IPS-20b (cell line): ENCODE data around the gene REEP3.

Source experiments
- H3K27ac ChIP-seq: one replicate; pipeline ENCODE4 v1.5.1; 2013; ENCODE audit warnings: low read length
- H3K27me3 ChIP-seq: 2 replicates; pipeline ENCODE4 v1.6.1; 2013; ENCODE audit warnings: mild to moderate bottlenecking, low read length, inconsistent platforms; ENCODE audit not compliant: insufficient read depth
- H3K36me3 ChIP-seq: 2 replicates; pipeline ENCODE4 v1.6.1; 2013; ENCODE audit warnings: low read depth, mild to moderate bottlenecking, inconsistent platforms, low read length, moderate library complexity; ENCODE audit not compliant: insufficient read depth
- H3K4me1 ChIP-seq: 2 replicates; pipeline ENCODE4 v1.6.1; 2013; ENCODE audit warnings: mild to moderate bottlenecking, control low read depth, inconsistent platforms, low read length, moderate library complexity; ENCODE audit not compliant: insufficient read depth
- H3K4me3 ChIP-seq: 2 replicates; pipeline ENCODE4 v1.5.1; 2013; ENCODE audit warnings: mild to moderate bottlenecking, low read length, inconsistent platforms
- H3K9ac ChIP-seq: 2 replicates; pipeline ENCODE4 v1.6.1; 2013; ENCODE audit warnings: low read depth, mild to moderate bottlenecking, inconsistent platforms, low read length, moderate library complexity
- H3K9me3 ChIP-seq: 2 replicates; pipeline ENCODE4 v1.6.1; 2013; ENCODE audit warnings: mild to moderate bottlenecking, low read depth, low read length, inconsistent platforms; ENCODE audit not compliant: insufficient read depth

REEP3 gene

GRCh38 chr10:63515002-63515763, 6.0 kb upstream of the REEP3 start:
- no peaks in the 10 kb centered on the region; the same call in 1 of the 2 replicates for H3K36me3 ChIP-seq
- 0 out of 2 replicates have a peak, but pooled peaks cover 5% of the 10 kb centered on the region for H3K9me3 ChIP-seq
- H3K27ac ChIP-seq, result peak overlapping the region; percentile 3
- peaks cover 39% of the 10 kb centered on the region for H3K4me1 ChIP-seq
- H3K9ac ChIP-seq, result peak overlapping the region; percentile 47; the same call in 1 of the 2 replicates
- peak overlapping the region; percentile 5; the same call in 1 of the 2 replicates for H3K4me3 ChIP-seq
- H3K27me3 ChIP-seq, result no peaks in the 10 kb centered on the region

GRCh38 chr10:63516207-63516606, 5.0 kb upstream of the REEP3 start:
- Histone ChIP-seq H3K9ac (no peak overlapping the region), H3K27ac (no peak overlapping the region), H3K9me3 (0 out of 2 replicates have a peak, but pooled peaks cover 5% of the 10 kb centered on the region), H3K4me3 (no peak overlapping the region), H3K27me3 (no peaks in the 10 kb centered on the region), H3K36me3 (no peaks in the 10 kb centered on the region; the same call in 1 of the 2 replicates), H3K4me1 (peaks cover 41% of the 10 kb centered on the region)

GRCh38 chr10:63518690-63519288, 2.4 kb upstream of the REEP3 start:
- H3K27ac ChIP-seq, result no peak overlapping the region
- no peaks in the 10 kb centered on the region; the same call in 1 of the 2 replicates for H3K36me3 ChIP-seq
- H3K4me1 ChIP-seq, result peaks cover 46% of the 10 kb centered on the region
- 0 out of 2 replicates have a peak, but pooled peaks cover 5% of the 10 kb centered on the region for H3K9me3 ChIP-seq
- H3K27me3 ChIP-seq, result no peaks in the 10 kb centered on the region
- H3K9ac ChIP-seq, result no peak overlapping the region
- no peak overlapping the region for H3K4me3 ChIP-seq

GRCh38 chr10:63521416-63522276, 445 bp downstream of the REEP3 start:
- H3K27ac ChIP-seq, result peak overlapping the region; percentile 88
- no peaks in the 10 kb centered on the region for H3K9me3 ChIP-seq
- no peaks in the 10 kb centered on the region for H3K27me3 ChIP-seq
- H3K36me3 ChIP-seq, result no peaks in the 10 kb centered on the region
- peaks cover 26% of the 10 kb centered on the region for H3K4me1 ChIP-seq
- H3K9ac ChIP-seq, result peak overlapping the region; percentile 85
- peak overlapping the region; percentile 78 for H3K4me3 ChIP-seq

- H3K4me3 ChIP-seq, result peak overlapping the region; percentile 78
- H3K27ac ChIP-seq, result peak overlapping the region; percentile 35
- H3K27me3 ChIP-seq, result no peaks in the 10 kb centered on the region
- peak overlapping the region; percentile 85 for H3K9ac ChIP-seq
- H3K4me1 ChIP-seq, result peaks cover 20% of the 10 kb centered on the region
- no peaks in the 10 kb centered on the region for H3K9me3 ChIP-seq
- H3K36me3 ChIP-seq, result no peaks in the 10 kb centered on the region
These were observed 1.1 kb downstream of the REEP3 start for GRCh38 chr10:63522277-63522687.

GRCh38 chr10:63522995-63523394, 1.8 kb downstream of the REEP3 start:
- H3K27me3 ChIP-seq, result no peaks in the 10 kb centered on the region
- H3K9me3 ChIP-seq, result no peaks in the 10 kb centered on the region
- H3K4me1 ChIP-seq, result peaks cover 18% of the 10 kb centered on the region
- H3K27ac ChIP-seq, result no peak overlapping the region
- no peaks in the 10 kb centered on the region for H3K36me3 ChIP-seq
- H3K4me3 ChIP-seq, result peak overlapping the region; percentile 78
- H3K9ac ChIP-seq, result peak overlapping the region; percentile 85; the same call in 1 of the 2 replicates

- no peak overlapping the region for H3K27ac ChIP-seq
- H3K9ac ChIP-seq, result no peak overlapping the region
- H3K4me3 ChIP-seq, result no peak overlapping the region
- peaks cover 12% of the 10 kb centered on the region for H3K4me1 ChIP-seq
- peaks cover 9% of the 10 kb centered on the region; the same call in 1 of the 2 replicates for H3K36me3 ChIP-seq
- H3K9me3 ChIP-seq, result no peaks in the 10 kb centered on the region
- no peaks in the 10 kb centered on the region for H3K27me3 ChIP-seq
These were observed 3.8 kb downstream of the REEP3 start for GRCh38 chr10:63525021-63525420.

- H3K9ac ChIP-seq, result no peak overlapping the region
- no peak overlapping the region for H3K4me3 ChIP-seq
- H3K36me3 ChIP-seq, result peaks cover 9% of the 10 kb centered on the region; the same call in 1 of the 2 replicates
- H3K9me3 ChIP-seq, result no peaks in the 10 kb centered on the region
- peaks cover 7% of the 10 kb centered on the region; the same call in 1 of the 2 replicates for H3K4me1 ChIP-seq
- no peak overlapping the region for H3K27ac ChIP-seq
- H3K27me3 ChIP-seq, result no peaks in the 10 kb centered on the region
These were observed 6.2 kb downstream of the REEP3 start for GRCh38 chr10:63527401-63527800.

- no peaks in the 10 kb centered on the region for H3K4me1 ChIP-seq
These were observed 7.0 kb downstream of the REEP3 start for GRCh38 chr10:63528084-63528744.

DNA sequence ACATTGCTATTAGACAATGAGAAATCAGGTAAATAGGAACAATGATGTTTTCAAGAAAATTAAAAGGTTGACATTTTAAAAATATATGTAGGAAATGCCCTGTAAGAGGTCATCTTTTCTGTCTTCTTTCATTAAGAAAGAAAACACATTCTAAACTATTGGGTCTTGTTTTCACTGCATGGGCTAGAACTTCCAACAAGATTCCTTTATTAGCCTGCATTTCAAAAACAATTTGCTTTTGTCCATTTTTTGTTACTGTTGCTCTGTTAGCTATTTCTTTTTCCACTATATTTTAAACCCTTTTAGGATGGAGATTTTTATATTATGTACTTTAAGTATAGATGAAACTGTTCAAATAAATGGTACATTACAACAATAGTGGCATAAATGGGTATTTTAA, 9.2 kb downstream of the REEP3 start:
- Histone ChIP-seq H3K27me3 (no peaks in the 10 kb centered on the region), H3K36me3 (peaks cover 9% of the 10 kb centered on the region; the same call in 1 of the 2 replicates), H3K4me3 (no peak overlapping the region), H3K4me1 (no peaks in the 10 kb centered on the region), H3K9ac (no peak overlapping the region), H3K9me3 (no peaks in the 10 kb centered on the region), H3K27ac (no peak overlapping the region)

More at GRCh38 chr10:63528084-63528744, 7.0 kb downstream of the REEP3 start:
- H3K27ac ChIP-seq, result no peak overlapping the region
- no peak overlapping the region for H3K9ac ChIP-seq
- H3K27me3 ChIP-seq, result no peaks in the 10 kb centered on the region
- H3K9me3 ChIP-seq, result no peaks in the 10 kb centered on the region
- peaks cover 9% of the 10 kb centered on the region; the same call in 1 of the 2 replicates for H3K36me3 ChIP-seq
- no peak overlapping the region for H3K4me3 ChIP-seq

GRCh38 chr10:63534723-63535122, 13.5 kb downstream of the REEP3 start:
- Histone ChIP-seq H3K4me3 (no peak overlapping the region), H3K9ac (no peak overlapping the region), H3K27me3 (no peaks in the 10 kb centered on the region), H3K27ac (no peak overlapping the region), H3K36me3 (no peaks in the 10 kb centered on the region), H3K4me1 (no peaks in the 10 kb centered on the region), H3K9me3 (no peaks in the 10 kb centered on the region)
